ENCODE measurements around the gene THSD4.
"Not testable (repeated sequence)": the region's sequence is repeated elsewhere in the genome, so short reads cannot be mapped to it uniquely, and the experiment has no call there.

Gene THSD4

GRCh38 chr15:71153823-71154524 lies 38.7 kb downstream of the THSD4 start:
- DNase-seq, result peak; percentile 49

- DNase-seq, result no peak
Measured at GRCh38 chr15:71154607-71155200, 39.4 kb downstream of the THSD4 start.

DNA sequence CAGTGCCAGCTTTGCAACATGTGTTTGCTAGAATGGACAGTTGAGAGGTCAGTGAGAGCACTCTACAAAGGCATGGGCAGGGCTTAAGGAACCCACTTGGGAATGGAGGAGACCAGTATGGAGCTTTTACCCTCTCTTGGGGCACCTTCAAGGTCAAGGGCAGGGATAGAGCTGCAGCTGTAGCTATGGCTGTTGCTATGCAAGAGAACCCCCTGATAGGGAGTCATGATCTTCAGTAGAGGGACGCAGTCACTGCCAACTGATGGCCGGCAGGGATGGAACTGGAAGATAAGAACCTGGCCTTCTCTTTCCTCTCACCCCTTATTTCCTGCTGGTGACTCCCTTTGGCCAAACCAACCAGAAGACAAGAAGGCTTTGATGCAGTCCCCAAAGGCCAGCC lies 40.3 kb downstream of the THSD4 start:
- DNase-seq, result no peak

- no peak for DNase-seq
Measured at GRCh38 chr15:71160976-71161375, 45.7 kb downstream of the THSD4 start.

- DNase-seq, result no peak
Measured at GRCh38 chr15:71162309-71162708, 47.0 kb downstream of the THSD4 start.

DNA sequence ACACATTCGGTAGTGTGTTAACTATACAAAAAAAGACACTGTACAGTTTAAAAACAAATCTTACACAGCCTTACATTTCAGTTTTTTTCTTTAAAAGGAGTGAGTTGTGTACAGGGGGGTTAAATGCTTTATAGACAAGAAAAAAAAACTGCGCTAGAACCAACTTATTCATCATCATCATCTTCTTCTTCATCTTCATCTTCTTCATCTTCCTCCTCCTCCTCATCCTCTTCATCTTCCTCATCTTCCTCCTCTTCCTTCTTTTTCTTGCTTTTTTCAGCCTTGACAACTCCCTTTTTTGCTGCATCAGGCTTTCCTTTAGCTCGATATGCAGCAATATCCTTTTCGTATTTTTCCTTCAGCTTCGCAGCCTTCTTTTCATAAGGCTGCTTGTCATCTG lies 49.3 kb downstream of the THSD4 start:
- DNase-seq, result not testable (repeated sequence)

DNA sequence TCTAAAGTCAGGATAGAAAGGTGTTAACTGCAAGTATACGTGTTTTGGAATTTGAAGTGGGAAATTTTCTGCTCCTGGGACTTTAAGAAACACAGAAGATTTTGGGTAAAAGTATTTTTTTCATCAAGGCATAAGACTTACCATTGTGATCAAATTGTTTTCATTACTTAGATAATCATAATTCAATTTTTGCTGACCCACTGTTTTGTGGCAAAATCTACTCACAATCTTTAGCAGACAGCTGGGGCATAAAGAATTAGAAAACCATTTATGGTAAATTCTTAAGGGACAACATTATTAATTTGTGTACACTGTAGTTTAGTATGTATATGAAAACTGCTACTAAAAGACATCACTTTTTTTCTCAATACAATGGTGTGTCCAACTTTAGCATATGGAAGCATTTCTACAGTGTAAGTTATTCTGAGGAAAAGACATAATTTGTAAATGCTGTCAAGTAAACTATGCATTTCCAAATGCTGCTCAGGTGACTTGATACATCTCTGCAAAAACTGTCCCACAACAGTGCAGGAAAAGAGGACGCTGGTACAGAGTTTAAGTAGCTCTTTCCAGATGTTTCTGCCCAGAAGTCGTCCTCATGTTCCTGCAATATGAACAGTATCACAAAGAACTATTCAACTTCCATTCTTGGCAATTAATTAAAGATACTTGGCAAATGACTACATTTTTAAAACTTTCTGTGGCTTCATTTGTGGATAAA lies 52.3 kb downstream of the THSD4 start:
- no peak for DNase-seq

GRCh38 chr15:71168166-71168834 lies 53.0 kb downstream of the THSD4 start:
- no peak for DNase-seq

DNA sequence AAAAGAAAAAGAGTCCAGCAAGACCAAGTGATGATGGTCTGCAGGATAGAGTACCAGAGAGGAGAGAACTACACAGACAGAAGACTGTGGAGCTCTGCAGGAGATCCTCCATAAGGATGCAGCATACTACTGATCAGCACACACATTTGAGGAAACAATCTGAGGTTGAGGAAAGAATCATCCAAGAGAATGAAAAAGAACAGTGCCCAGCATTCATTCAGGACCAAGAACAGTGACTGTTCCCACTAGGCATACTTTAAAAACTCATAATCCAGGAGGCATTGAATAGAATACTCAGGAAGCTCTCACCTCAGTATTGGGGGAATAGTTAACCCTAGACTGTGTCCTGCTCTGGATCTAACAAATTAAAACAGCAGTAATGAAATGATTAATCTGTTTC lies 54.9 kb downstream of the THSD4 start:
- no peak for DNase-seq

- no peak for DNase-seq
Measured at GRCh38 chr15:71171195-71171594, 55.9 kb downstream of the THSD4 start.

DNA sequence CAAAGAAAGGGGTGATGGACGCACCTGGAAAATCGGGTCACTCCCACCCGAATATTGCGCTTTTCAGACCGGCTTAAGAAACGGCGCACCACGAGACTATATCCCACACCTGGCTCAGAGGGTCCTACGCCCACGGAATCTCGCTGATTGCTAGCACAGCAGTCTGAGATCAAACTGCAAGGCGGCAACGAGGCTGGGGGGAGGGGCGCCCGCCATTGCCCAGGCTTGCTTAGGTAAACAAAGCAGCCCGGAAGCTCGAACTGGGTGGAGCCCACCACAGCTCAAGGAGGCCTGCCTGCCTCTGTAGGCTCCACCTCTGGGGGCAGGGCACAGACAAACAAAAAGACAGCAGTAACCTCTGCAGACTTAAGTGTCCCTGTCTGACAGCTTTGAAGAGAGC lies 59.1 kb downstream of the THSD4 start:
- DNase-seq, result not testable (repeated sequence)

GRCh38 chr15:71180986-71181853 lies 65.9 kb downstream of the THSD4 start:
- no peak for DNase-seq

- DNase-seq, result peak; percentile 29
Measured at GRCh38 chr15:71182522-71182921, 67.3 kb downstream of the THSD4 start.

- no peak for DNase-seq
Measured at GRCh38 chr15:71183063-71183462, 67.8 kb downstream of the THSD4 start.

DNA sequence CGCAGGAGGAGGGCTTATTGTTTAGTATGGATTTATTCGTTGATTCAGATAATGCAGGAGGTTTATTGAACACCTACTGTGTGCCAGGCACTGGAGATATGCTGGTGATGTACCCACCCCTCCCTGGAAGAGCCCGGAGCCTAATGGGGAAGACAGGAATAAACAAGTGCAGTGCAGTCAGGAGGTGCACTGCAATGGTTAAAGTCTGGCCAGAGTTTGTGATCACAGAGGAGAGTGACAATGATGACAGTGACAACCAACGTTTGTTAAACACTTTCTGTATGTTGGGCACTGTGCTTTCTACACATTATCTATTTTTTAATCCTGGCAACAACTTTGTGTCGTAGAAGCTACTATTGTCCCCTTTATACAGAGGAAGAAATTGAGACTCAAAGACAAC lies 70.4 kb downstream of the THSD4 start:
- no peak for DNase-seq

DNA sequence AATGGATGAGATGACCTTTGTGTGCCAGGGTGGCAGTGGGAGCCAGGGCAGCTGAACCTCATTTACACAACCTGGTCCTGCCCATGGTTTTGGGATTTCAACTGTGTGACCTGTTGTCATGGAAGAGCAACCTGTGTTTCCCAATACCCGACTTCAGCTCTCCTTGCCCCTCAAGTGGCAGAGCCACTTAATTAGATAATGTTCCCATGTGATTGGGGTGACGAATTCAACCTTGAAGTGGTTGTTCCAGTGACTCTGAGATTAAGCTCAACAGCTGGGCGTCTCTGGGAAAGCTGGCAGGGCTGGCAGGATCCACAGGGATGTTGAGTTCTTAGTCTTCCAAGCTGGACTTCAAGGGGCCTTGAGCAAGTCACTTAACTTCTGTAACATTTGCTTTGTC lies 71.0 kb downstream of the THSD4 start:
- no peak for DNase-seq

- no peak for DNase-seq
Measured at GRCh38 chr15:71187078-71187477, 71.8 kb downstream of the THSD4 start.

GRCh38 chr15:71187526-71187925 lies 72.3 kb downstream of the THSD4 start:
- no peak for DNase-seq

DNA sequence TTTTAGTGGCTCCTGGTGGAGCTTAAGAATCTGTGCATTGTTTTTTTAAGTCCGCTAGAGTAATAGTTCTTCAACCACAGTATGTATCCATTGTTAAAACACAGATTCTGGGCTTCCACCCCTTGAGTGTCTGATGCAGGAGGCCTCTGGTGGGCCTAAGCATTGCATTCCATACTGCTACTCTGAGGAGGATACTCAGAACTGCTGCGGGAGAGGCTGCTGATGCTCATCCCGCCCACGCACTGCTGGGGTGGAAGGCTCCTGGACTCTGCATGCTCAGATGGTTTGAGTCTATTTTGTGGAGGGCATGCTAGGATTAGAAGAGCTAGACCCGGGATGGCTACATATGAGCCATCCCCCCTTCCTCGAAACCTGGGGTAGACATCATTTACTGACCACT lies 74.4 kb downstream of the THSD4 start:
- no peak for DNase-seq

DNA sequence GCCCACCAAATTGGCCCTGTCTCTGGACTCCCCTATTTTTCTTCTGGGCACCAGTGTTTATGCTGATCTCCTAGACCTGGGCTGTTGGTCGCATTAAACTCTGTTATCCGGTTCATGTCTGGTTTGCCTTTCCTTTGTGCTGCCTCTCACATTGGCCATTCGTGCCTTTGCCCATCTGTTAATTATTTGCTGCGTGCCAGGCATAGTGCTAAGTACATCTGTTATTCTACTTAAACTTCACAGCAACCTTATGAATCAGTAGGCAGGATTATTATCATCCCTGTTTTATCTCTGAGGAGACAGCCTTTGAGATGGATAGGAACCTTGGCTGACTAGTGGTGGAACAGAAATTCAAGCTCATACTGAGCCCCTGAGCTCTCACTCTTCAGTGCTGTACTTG lies 76.0 kb downstream of the THSD4 start:
- DNase-seq, result peak; percentile 23

DNA sequence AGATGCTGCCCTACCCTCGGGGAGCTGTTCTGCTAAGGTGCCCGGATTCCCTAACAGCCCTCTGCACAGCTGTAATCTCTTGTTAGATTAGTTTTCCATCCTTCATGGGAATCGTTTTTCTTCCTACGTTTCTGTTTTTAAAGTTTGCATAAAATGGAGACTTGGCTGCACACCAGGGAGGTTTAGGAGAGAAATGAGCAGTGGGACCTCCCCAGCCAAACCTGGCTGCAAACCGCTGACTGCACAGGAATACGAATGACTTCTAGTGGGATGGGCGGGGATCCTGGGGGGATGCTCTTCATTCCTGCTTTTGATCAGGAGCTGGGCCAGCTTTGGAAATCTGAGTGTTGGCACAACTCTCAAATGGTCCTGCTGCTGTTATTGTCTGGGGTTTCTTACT lies 77.5 kb downstream of the THSD4 start:
- no peak for DNase-seq

- no peak for DNase-seq
Measured at GRCh38 chr15:71194286-71194685, 79.0 kb downstream of the THSD4 start.

DNA sequence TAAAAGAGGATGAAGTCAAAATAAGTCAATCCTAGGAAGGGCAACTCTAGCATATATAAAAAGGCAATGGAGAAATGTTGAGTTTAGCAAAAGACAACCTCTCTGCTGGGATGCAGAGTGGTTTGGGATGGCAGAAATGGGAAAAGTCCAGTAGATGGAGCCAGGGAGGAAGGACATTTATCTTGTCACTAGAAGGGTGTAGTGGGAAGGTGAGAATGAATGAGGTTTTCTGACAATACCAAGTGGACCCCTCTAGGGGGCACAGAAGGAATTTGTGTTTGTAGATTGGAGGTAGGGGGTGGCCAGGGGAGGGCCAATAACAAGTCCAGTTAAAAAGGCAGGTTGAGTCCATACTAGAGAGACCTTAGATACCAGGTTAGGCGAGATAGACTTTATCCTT lies 80.0 kb downstream of the THSD4 start:
- no peak for DNase-seq
